GM18517 (cell line): ENCODE data around the gene SORBS1.

Experiments
- ATAC-seq: cut with Tn5 transposase; IDR thresholded peaks from one replicate; pipeline ENCODE4 v1.9.1; 2021; ENCODE audit warnings: mild to moderate bottlenecking, moderate library complexity; ENCODE audit not compliant: unreplicated experiment

SORBS1 gene

DNA sequence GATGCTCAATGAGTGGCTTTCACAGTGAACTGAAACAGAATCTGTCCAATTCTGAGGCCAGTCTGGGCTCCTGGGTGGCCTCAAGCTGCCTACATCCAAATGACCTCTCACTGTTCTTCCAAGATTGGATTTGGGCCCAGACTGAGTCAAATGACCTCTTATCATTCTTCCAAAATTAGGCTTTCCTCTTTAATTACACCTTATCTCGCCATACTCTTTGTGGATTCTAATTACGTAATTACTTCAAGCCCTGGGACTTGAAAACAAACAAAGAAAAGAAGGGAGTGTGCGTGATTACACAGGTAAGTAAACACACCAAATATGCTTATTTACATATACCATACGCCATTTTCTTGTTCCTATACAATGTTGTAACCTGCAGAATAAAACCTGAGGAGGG is 18.8 kb downstream of the SORBS1 start:
- ATAC-seq = no peak

- no peak for ATAC-seq
Observed at GRCh38 chr10:95540514-95541052, 20.6 kb downstream of the SORBS1 start.

- no peak for ATAC-seq
Observed at GRCh38 chr10:95539560-95540284, 21.4 kb downstream of the SORBS1 start.

- no peak for ATAC-seq
Observed at GRCh38 chr10:95538412-95538811, 22.8 kb downstream of the SORBS1 start.

GRCh38 chr10:95537542-95537927 is 23.6 kb downstream of the SORBS1 start:
- no peak for ATAC-seq

DNA sequence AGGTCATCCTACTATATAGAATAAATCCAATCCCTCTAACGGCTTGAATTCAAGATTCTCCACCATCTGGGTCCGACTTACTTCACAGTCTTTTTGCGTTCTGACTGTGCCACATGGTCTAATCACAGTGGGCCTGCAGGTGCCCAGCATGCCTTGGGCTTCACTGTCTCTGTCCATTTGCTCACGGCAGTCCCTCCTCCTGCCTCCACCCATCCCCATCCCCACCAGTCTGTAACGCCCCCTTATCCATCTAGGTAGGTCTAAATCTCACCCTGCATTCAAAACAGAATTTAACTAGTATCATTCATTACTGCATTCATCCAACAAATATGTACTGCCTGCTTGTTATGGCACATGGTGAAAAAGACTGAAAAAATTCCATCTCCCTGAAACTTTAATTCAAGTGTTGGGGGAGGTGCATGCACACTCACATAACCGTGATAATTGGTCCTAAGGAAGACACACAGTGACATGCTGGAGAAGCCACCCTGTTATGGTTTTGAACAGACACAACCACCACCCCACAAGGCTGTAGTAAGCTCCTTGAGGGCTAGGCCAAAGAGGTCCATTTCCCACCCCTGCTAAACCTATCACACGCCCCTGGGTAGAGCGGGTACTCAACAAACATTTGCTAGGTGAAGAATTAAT is 24.2 kb downstream of the SORBS1 start:
- no peak for ATAC-seq

DNA sequence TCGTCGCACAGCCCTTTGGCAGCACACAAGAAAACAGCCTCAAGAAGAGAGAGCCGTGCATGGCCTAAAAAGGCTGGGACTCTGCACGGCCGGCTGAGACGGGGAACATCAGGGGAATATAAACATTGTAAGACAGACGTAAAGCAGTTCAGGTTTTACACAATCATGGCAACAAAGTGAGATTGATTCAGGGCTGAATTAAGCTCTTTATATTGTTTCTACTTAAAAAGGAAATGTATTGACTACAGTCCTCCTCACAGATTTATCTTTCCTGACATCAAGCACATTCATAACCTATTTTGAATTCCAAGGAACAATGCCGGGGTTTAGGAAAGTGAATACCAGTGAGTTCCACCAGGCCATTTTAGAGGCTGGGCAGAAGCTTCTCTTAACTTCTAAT is 25.2 kb downstream of the SORBS1 start:
- no peak for ATAC-seq

GRCh38 chr10:95535526-95535925 is 25.6 kb downstream of the SORBS1 start:
- ATAC-seq = no peak

DNA sequence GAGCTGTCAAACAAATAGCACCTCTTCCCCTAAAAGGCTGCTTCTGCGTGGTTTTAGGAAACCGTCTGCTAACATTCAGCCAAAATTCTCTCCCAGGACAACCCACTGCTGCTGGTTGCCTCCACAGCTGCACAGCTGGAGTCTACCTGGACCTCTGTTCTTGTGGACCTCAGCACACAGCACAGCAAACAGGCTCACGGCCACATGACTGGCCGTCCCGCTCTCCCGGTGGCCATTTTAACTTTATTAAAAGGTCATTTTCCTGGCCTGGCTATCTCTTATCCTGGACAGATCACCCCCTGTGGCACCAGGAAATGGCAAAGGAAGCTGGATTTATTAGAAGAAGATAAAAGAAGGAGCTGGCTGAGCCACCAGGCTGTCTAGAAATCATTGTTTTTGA is 27.6 kb downstream of the SORBS1 start:
- ATAC-seq = no peak

GRCh38 chr10:95532536-95532935 is 28.6 kb downstream of the SORBS1 start:
- ATAC-seq = no peak

GRCh38 chr10:95531994-95532399 is 29.2 kb downstream of the SORBS1 start:
- ATAC-seq = no peak

GRCh38 chr10:95531058-95531809 is 29.9 kb downstream of the SORBS1 start:
- ATAC-seq = no peak

DNA sequence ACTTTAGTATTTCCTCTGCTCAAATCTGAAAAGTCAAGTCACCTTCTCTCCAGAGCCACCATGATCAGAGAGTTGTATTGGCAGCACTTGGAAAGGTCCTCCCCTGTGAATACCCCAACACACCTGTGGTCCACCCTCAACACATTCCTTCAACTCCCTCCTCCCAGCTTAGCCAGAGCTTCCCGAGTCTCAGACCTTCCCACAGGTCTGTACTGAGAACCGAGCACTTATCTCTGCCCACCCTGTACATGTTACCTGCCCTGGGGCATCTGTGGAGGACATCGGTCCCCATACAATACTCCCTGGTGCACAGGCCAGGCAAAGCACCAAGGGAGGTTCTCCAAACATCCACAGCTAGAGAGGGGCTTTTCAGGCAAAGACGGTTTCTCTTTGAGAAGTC is 30.6 kb downstream of the SORBS1 start:
- no peak for ATAC-seq

DNA sequence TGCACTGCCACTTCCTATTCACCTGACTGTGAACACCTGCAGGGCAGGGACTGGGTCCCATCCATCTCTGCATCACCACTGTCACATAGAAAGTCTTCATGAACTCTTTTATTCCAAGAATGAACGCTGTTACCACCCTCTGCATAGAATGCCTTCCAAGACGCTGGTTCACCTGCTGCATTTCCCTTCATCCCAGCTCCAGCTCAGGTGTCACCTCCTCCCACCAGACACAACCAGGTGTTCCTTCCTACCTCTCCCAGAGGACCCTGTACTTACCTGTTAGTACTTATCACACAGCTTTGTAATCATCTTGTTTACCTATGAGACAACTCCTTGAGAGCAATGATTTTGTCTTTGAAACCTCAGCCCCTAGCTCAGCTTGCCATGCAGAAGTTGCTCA is 31.1 kb downstream of the SORBS1 start:
- ATAC-seq = no peak

- ATAC-seq = no peak
Observed at GRCh38 chr10:95526044-95526443, 35.1 kb downstream of the SORBS1 start.

DNA sequence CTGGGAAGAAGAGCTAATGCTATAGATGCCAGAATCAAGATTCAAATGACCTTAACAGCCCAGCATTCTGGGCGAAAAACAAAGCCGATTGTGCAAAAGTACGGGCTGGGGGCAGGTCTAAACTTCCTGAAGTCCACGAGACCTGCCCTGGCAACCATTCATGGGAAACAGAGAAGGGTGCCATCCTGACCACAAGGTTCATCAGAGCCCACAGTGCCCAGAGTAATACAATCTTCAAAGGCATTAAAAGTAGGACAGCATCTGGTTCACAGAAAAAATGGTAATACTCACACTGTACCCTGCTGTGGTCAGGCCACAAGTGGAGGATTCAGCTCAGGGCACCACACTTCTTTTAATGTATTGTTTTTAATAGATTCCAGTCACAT is 36.1 kb downstream of the SORBS1 start:
- ATAC-seq = no peak

GRCh38 chr10:95524358-95525032 is 36.7 kb downstream of the SORBS1 start:
- ATAC-seq = no peak

DNA sequence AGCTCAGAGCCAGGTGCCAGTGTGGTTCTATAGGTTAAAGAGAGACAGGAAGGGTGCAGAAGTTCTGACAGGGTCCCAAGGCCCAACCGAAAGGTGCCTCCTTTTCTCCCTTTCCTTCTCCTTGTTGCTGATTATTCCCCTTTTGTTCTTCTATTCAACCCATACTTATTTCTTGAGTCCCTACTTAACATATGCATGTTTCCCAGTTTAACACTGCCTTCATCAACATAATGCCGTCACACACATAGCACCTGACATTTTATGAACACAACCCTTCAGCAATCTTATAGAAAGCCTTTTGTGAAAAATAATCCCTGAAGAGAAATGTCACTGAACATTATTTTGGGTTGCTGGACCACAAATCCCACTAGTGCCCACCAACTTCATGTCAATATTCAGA is 39.1 kb downstream of the SORBS1 start:
- ATAC-seq = no peak

GRCh38 chr10:95520617-95521016 is 40.6 kb downstream of the SORBS1 start:
- no peak for ATAC-seq

DNA sequence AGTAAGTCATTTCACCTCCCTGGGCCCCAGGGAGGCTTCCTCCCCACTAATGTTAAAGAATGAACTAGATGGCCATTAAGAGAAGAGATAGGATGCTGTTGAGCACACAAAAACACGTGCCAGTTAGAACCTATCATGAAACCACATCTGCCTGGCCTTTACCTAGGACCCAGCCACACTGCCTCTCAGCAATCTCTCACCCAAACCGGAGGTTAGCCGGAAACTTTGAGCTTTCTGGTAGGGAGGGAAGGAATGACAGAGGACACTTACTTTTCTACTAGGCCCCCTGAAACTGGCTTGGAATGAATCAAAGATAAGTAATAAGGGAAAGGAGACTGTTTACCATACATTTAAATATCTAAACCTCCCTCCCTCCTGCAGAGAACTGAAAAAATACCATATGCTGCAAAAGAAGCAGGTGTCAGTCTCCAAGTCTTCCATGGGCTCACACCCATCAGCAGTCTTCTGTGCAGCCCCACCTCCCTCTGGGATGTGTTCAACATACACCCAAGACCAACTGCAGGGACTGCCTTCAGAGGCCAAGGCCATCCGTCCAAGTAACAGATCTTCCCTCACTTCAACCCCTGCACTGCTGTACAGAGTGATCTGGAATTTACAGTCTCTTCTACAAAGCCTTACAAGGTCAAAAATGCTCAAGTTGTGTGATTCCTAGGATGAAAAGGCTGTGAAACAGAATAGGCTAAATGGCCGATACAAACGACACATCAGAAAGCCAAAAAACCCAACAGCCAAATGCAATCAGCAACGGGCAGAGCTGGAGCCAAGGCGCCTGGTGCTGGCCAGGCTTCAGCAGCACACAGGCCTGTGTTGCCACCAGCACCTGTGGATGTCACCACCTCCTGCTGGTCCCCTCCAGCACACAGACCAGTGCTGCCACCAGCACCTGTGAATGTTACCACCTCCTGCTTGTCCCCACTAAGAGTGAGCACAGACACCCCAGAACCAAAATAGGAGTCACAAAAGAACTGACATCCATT is 42.4 kb downstream of the SORBS1 start:
- ATAC-seq = no peak
